GM21526 (cell line): ENCODE data around the gene MIPEP.
"Not testable (repeated sequence)": the region's sequence is repeated elsewhere in the genome, so short reads cannot be mapped to it uniquely, and the experiment has no call there.

ENCODE experiments used
- ATAC-seq: cut with Tn5 transposase; IDR thresholded peaks from one replicate; pipeline ENCODE4 v1.9.1; 2021; ENCODE audit warnings: moderate library complexity; ENCODE audit not compliant: unreplicated experiment, low FRiP score

MIPEP gene

DNA sequence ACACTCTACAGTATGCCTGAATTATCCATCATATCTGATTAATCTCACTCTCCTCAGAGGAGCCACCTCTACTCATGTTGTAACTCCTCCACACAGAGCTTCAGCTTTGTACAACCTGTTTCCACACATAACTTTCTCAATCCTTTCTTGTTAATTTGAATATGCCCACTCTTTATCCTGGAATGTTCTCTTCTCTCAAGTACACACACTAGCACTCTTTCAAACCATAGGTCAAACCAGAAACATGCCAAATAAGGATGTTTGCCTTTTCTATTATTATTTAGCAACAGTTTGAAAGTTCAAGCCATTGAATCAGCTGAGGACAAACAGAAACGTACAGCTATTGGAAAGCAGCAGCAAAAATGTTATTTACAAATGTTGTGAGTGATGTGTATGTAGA lies 110.3 kb downstream of the MIPEP start:
- no peak for ATAC-seq

DNA sequence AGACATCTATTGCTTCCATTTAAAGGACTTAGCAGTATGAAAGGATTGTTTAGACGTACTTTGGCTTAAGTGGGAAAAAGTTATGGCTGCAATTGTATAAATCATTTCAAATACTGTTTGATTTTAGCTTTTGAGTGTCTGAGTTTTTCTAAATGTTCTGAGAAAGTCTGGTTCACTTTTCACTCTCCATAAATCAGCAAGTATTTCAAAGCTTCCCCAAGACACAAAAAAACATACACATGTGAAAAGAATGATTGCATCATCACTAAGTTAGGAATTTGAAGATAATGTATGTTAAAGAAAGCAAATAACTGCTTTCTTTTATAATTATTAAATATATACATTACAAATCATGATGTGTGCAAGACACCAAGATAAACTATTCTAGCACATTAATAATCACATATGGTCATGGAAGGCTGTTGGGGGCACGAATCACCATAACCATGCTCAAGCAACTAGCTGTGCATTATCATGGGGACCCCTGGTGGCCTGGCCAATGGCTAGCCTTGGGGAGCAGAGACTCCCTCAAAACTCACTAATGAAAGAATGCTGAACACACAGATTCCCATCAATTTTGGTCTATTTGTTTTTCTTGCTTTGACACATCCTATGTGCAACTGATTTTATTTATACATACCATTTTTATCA lies 111.1 kb downstream of the MIPEP start:
- no peak for ATAC-seq

DNA sequence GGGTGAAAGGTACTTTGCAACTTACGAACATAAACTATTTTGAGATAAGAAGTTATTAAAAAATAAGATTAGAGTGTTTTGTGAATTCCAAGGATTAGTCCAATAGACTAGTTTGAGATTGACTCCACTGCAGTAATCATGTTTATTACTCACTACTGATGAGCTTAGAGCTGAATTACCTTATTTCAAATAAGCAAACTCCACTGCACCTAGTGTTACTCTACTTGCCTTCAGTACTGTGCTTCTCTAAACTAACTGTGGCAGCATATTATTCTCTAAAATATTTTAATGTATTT lies 111.7 kb downstream of the MIPEP start:
- peak; percentile 9 for ATAC-seq

DNA sequence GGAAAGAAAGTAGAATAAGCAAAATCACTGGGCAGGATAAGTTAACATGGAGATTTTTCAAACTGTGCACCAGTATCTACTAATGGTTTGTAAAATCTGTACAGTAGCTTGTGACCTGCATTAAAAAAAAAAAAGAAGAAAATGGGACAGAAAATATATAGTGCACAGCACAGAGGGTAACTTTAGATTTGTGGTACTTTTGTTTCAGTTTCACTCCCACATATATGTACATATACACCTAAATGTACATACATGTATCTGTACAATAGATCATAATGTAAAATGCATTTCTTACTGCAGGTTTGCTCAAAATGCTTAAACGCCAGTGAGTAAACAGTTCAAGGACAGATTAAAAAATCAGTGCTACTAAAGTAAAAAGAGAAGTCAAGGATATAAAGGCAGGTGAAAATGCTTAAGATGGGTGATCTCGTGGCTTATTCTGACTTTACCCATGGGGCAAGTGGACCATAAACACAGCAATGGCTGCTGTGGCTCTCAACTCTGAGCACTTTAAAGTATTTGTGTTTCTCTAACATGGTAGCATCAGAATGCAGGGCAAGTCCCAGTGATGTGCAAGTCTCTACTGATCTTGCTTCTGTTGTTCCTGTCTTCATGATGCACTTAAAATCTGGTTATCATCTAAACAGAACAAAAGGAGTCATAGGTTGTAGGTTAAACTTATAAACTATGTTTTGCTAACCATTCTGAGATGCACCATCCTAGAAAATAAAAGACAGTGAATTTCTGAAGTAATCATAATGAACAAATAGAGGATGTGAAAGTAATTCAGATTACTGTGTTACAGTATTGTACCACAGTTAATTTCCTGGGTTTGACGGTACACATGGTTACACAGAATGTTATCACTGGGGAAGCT lies 112.3 kb downstream of the MIPEP start:
- peak; percentile 94 for ATAC-seq

DNA sequence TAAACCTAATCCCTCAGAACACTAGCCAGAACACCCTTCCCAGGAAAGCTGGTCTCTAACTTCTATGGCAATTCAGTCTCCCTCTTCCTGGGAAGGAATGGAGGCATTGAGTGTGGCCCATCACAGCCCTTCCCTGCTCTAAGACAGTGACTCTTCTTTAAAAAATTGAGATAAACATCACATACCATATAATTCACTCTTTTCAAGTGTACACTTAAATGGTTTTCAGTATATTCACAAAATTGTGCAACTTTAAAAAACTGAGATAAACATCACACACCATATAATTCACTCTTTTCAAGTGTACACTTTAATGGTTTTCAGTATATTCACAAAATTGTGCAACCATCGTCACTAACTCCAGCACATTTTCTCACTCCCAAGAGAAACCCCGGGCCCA lies 116.5 kb downstream of the MIPEP start:
- no peak for ATAC-seq

DNA sequence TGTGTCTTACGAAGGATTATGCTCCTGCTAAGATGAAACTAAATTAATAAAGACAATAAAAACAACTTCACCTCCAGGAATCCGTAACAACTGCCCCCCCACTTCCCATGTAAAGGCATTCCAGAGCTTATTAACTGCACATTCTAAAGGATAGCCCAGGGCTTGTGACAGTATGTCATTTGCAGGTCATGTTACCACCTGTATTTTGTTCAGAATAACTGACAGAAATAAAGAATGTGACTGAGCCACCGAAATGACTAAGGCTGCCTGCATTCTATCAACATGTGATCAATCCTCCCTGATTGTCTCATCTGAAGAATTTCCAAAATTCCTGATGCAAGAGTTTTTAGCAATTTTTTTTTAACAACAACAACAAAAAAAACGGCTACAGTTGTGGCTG lies 117.2 kb downstream of the MIPEP start:
- no peak for ATAC-seq

DNA sequence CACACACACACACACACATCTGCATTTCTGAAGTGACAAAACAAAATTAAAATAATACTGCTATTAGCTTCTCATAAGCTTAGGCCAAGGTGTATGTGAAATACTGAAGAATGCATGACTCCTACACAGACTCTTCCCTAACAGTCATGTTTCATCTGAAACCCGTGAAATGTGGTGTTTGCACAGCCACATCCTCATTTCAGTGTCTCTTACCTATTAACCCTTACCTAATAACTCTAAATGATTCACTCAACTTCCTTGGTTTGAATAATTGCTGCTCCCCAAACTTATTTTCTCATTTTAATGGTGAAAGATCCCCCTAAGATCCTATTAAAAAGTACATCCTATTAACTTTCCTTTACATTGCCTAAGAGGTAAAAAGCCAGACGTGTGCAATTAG lies 117.6 kb downstream of the MIPEP start:
- peak; percentile 86 for ATAC-seq

DNA sequence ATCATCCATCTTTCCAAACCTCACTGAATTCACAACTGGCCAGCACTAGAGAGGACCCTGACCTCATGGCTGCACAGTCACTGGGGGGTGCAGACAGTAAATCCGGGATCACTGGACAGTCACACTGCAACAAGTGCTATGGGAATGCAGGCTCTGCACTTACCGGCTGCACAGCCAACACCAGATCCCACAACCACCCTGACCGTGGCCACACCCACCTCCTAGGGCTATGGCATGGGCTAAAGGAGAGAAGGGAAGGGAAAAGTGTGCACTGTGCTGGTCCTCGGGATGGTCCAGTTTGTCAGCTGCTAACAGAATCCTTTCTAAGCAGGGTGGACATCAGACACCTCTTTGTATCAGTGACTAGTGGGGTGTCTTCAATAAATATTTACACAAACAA lies 118.2 kb downstream of the MIPEP start:
- ATAC-seq: no peak

DNA sequence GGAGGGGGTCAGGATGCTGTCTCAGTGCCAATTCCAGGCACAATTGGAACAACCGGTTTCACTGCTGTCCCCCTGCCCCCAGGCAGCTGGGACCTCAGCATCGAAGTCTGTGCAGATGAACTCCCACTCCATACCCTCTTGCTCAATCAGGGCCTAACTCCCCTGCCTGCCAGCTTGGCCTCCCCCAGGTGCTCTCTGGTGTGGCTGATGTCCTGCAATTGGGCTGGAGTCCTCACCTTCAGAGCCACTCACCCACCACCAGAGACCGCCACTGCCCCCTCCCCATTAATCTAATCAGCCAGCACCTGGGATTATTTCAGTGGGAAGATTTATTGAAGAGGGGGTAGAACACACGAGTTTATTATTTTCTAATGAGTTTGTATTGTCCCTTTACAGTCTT lies 118.8 kb downstream of the MIPEP start:
- no peak for ATAC-seq

DNA sequence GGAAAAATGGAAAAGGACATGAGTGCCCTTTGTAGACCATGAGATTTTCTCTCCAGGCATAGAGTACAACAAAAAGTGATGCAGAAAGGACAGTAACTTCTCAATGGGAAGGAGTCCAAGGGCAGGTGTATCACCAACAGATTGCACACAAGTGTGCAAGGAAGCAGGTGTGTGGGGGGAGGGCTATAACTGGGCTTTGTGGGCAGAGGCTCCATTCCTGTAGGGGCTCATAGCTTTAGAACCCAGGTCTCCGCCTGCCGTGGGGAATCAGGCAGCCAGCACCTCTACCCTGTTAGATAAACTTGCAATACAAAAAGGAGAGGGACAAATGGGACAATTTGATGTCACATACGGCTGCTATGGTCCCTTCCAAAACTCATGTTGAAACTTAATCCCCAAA lies 119.8 kb downstream of the MIPEP start:
- no peak for ATAC-seq

DNA sequence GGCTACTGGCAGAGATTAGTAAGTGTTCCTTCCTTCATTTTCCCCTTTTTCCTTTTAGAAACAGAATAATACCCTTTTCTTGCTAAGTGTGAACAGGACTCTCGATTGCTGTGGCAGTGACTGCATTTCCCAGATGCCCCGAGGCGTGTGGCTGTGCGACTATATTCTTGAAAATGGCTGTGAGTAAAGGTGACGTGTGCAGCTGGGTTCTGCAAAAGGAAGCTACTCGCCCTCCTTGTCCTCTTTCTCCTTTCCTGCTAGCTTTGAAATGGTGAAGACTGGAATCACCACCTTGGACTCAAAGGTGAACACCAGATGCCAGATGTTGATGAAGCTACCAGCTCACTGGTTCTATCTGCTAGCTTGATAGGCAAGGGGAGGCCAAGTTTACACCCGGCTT lies 121.4 kb downstream of the MIPEP start:
- ATAC-seq: no peak

DNA sequence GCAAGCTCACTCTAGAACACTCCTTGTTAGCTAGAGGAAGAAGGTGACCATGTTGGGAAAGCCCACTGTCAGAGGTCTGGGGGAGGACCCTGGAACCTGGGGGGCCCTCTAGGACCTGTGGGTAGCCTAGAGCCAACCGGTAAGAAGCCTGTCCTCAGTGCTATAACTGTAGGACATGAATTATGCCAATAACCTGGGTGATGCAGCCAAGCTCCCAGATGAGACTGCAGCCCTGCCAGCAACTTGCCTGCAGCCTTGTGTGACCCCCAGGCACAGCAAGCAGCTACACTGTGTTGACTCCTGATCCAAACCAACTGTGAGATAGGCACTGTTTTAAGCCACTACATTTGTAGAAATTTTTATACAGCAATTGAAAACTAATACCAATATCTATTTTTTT lies 122.3 kb downstream of the MIPEP start:
- no peak for ATAC-seq

DNA sequence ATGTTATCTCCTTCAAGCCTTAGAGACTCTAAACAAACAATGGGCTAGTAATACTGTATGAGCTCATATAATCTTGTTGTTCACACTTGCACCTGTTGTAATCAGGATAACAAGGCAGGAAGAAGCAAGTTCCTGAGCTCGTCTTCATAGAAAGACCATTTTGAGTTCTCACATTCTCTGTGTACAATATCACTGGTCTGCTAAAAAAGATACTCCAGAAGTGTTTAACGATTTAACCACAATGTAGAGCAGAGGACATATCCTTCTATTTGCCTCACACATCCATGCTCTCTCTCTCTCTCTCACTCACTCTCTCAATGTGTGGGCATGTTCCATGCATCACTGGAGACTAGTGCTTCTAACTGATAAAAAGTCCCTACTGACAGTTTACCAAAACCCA lies 122.9 kb downstream of the MIPEP start:
- no peak for ATAC-seq

DNA sequence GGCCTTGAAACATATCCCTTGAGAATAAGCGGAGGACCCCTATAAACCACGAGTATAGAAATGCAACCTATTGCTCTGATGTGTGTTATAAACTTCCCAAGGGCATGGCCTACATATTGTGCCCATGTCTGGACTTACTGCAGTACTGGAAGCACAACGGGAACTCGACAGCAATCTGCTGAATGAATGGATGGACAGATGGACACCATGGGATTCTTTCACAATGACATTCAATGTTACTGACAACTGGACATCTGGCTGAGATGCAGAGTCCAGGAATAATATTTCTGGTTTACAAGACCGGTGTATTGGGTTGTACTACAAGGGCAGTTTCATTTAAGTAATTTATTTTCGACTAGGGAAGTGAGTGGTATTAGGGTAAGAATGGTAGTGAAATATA lies 123.7 kb downstream of the MIPEP start:
- ATAC-seq: no peak

DNA sequence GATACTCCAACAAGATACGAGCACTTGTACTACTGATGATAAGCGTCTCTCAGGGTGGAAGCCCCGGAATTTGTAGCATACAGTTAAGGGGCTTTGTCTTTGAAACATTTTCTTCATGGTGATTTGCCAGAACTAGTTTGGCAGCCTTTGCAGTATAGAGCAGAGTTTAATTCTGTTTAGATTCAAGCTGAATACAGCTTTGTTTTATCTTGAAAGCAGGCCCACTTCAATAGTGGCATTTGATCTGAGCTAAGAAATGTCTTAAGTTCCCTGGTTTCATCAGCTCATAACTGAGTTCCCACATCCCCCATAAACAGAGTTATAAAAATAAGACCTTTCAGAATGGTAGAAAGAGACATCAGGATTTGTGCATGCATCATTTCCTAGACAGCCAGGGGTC lies 125.9 kb downstream of the MIPEP start:
- ATAC-seq: no peak

DNA sequence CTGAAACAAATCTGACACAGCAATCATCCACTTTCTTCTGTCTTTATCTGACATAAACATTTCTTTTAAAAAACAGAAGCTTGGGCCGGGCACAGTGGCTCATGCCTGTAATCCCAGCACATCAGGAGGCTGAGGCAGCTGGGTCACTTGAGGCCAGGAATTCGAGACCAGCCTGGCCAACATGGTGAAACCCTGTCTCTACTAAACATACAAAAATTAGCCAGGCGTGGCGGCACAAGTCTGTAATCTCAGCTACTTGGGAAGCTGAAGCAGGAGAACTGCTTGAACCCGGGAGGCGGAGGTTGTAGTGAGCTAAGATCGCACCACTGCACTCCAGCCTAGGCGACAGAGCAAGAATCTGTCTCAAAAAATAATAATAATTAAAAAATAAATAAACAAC lies 127.4 kb downstream of the MIPEP start:
- ATAC-seq: not testable (repeated sequence)

DNA sequence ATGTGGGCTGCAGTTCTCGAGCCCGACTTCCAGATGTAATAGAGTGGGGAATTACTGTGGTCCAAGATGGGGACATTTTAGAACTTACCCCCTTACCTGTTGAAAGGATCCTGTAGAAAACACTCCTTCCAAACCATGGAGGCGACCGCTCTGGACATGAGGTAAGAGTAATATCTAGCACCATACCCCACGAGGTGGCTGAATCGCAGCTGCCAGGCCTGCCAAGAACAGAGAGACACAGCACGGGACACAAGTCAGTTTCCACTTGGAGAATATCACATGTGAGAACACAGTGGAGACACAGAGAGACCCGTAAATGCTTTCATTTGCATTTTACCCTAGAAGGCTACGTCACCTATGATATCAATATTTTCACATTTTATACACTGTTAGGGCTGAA lies 129.2 kb downstream of the MIPEP start:
- no peak for ATAC-seq

DNA sequence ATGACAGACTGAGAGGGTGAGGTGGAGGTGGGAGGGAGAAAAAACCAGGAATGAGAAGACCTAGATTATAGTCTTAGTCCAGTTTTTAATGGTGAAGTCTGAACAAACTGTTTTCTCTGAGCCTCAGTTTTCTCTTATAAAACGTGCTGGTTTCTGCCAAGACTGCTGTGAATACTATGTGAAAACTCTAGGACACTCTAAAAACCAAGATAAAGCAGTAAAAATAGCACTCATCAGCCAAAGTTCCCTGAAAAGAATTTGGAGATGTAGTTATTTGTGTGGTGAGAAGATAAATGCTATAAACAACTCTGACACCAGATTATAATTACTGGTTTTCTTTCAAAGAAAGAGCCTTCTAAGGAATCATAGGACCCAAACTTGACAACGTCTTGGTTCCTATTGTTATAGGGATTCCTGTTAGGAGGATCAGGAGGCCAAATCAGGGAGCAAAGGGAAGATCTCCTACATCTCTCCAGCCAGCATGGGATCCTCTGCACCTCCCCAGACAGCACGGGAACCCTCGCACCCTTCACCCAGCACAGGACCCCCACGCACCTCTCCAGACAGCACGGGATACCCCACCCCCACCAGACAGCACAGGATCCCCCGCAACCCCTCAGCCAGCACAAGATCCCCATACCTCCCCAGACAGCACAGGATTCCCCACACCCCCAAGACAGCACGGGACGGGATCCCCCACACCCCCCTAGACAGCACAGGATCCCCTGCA lies 130.2 kb downstream of the MIPEP start:
- no peak for ATAC-seq

DNA sequence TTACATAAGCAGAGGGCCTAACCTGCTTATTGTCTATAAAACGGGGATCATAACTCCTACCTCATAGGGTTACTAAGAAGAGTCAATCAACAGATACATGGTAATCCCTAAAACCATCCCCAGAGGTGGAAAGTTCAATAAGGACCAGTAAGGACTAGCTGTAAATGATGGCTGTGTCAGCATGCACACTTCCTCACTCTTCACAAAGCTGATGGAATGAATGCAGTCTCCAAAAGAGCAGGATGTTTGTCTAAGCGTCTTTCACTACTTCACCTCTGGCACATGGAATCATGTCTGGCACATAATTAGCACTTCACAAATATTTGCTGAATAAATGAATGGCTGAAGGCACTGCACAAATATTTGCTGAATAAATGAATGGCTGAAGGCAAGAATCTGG lies 134.2 kb downstream of the MIPEP start:
- ATAC-seq: no peak

DNA sequence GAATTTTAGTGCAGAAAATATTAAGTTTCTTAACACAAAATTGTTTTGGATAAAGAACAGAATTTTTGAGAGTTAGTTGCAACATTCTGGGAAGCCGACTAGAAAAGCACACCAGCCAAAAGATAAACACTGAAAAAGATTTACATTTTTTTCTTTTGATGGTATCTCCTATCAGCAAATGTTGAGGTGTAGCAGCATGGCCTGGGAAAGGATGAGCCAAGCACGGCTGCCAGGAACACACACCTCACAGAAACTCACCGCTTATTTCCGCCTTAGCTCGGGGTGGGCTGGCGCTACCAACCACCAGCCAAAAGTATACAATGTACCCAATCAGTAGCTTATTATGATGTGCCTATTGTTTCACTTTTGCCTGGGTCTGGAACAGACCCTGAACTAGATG lies 134.7 kb downstream of the MIPEP start:
- ATAC-seq: no peak

DNA sequence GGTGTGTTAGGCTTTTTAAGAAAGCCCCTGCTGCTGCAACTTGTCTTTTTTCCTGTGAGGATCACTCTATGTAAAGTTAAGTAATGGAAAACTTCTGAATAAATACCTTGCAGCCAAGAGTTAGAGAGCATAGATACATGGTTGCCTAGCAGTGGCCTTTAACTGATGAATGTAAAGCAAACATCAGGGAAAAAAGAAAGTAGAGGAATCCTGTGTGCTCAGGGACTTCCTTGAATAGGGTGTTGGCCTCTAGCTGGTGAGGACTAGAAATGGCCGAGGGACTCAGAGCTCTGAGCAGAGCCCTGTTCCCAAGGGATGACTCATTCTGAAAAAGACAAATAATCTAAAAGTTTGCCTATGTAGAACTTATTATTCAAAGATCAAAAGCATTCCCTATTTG lies 135.7 kb downstream of the MIPEP start:
- no peak for ATAC-seq
